Trophoblast cell (in vitro differentiated cells and primary cell): ENCODE results near the gene RASSF8.

Experiments
- DNase-seq, 2 donors: peaks; one replicate each; pipeline ENCODE4 v3.0.0-alpha.2; 2016
- H2AFZ ChIP-seq: 2 replicates; pipeline ENCODE4 v1.6.1; 2013; ENCODE audit warnings: low read length, moderate library complexity, mild to moderate bottlenecking; ENCODE audit not compliant: insufficient read depth, poor library complexity
- H2AK5ac ChIP-seq: 2 replicates; pipeline ENCODE4 v1.6.1; 2013; ENCODE audit warnings: mild to moderate bottlenecking, low read length
- H2BK120ac ChIP-seq: 2 replicates; pipeline ENCODE4 v1.6.1; 2013; ENCODE audit warnings: low read length, mild to moderate bottlenecking, moderate library complexity; ENCODE audit not compliant: insufficient read depth, poor library complexity
- H2BK12ac ChIP-seq: 2 replicates; pipeline ENCODE4 v1.6.1; 2013; ENCODE audit warnings: mild to moderate bottlenecking, low read length, moderate library complexity
- H2BK5ac ChIP-seq: 2 replicates; pipeline ENCODE4 v1.6.1; 2013; ENCODE audit warnings: low read length, low read depth, moderate library complexity, mild to moderate bottlenecking; ENCODE audit not compliant: poor library complexity
- H3K14ac ChIP-seq: 2 replicates; pipeline ENCODE4 v1.6.1; 2013; ENCODE audit warnings: mild to moderate bottlenecking, low read length
- H3K18ac ChIP-seq: 2 replicates; pipeline ENCODE4 v1.6.1; 2013; ENCODE audit warnings: mild to moderate bottlenecking, low read length
- H3K23ac ChIP-seq: 2 replicates; pipeline ENCODE4 v1.6.1; 2013; ENCODE audit warnings: low read length
- H3K27ac ChIP-seq: 2 replicates; pipeline ENCODE4 v1.5.1; 2013; ENCODE audit warnings: low read depth, mild to moderate bottlenecking, inconsistent platforms, low read length, moderate library complexity
- H3K27me3 ChIP-seq: 2 replicates; pipeline ENCODE4 v1.6.1; 2013; ENCODE audit warnings: inconsistent platforms, mild to moderate bottlenecking, low read length, moderate library complexity; ENCODE audit not compliant: insufficient read depth
- H3K36me3 ChIP-seq, 2 experiments: 1 replicate in 1 of 2; 2 replicates in 1 of 2; pipeline ENCODE4 v1.6.1; 2013; ENCODE audit warnings: low read length in 2 of 2, mild to moderate bottlenecking in 2 of 2, moderate library complexity in 1 of 2; ENCODE audit not compliant: insufficient read depth in 2 of 2, control insufficient read depth in 1 of 2
- H3K4ac ChIP-seq: 2 replicates; pipeline ENCODE4 v1.6.1; 2013; ENCODE audit warnings: low read depth, mild to moderate bottlenecking, low read length, moderate library complexity
- H3K4me1 ChIP-seq, 2 experiments: 1 replicate in 1 of 2; 2 replicates in 1 of 2; pipeline ENCODE4 v1.6.1; 2013; ENCODE audit warnings: low read length in 2 of 2, mild to moderate bottlenecking in 2 of 2, moderate library complexity in 1 of 2; ENCODE audit not compliant: insufficient read depth in 2 of 2, control insufficient read depth in 1 of 2
- H3K4me2 ChIP-seq: 2 replicates; pipeline ENCODE4 v1.6.1; 2013; ENCODE audit warnings: inconsistent platforms, mild to moderate bottlenecking, low read length, moderate library complexity
- H3K4me3 ChIP-seq: 2 replicates; pipeline ENCODE4 v1.5.1; 2013; ENCODE audit warnings: mild to moderate bottlenecking, low read depth, low read length, inconsistent platforms
- H3K79me1 ChIP-seq: one replicate; pipeline ENCODE4 v1.6.1; 2013; ENCODE audit warnings: low read length
- H3K79me2 ChIP-seq: 2 replicates; pipeline ENCODE4 v1.6.1; 2013; ENCODE audit warnings: low read length, mild to moderate bottlenecking; ENCODE audit not compliant: control insufficient read depth, insufficient read depth, poor library complexity
- H3K9ac ChIP-seq: 2 replicates; pipeline ENCODE4 v1.6.1; 2013; ENCODE audit warnings: mild to moderate bottlenecking, low read length
- H3K9me3 ChIP-seq: 2 replicates; pipeline ENCODE4 v1.6.1; 2013; ENCODE audit warnings: low read depth, mild to moderate bottlenecking, control low read depth, inconsistent platforms, low read length; ENCODE audit not compliant: insufficient read depth
- H4K12ac ChIP-seq: 2 replicates; pipeline ENCODE4 v1.6.1; 2013; ENCODE audit warnings: low read depth, mild to moderate bottlenecking, low read length, moderate library complexity
- H4K8ac ChIP-seq: 2 replicates; pipeline ENCODE4 v1.6.1; 2013; ENCODE audit warnings: low read depth, mild to moderate bottlenecking, low read length, moderate library complexity
- H4K91ac ChIP-seq: one replicate; pipeline ENCODE4 v1.6.1; 2013; ENCODE audit warnings: low read depth, mild to moderate bottlenecking, low read length, moderate library complexity
- WGBS: extraction: QIAGEN DNeasy Blood & Tissue Kit; methylation state at CpG from one replicate; pipeline ENCODE4 v1.1.7; 2013; ENCODE audit warnings: missing lambda C conversion rate; ENCODE audit not compliant: insufficient read length, insufficient coverage; ENCODE audit errors: extremely low coverage; 5-methylcytosine and 5-hydroxymethylcytosine counted together

The RASSF8 gene

GRCh38 chr12:26042645-26043044 lies 84.2 kb downstream of the RASSF8 start:
- H3K4me3 ChIP-seq: no peak overlapping the region
- H3K9ac ChIP-seq: no peak overlapping the region
- H4K91ac ChIP-seq: no peak overlapping the region
- no peak overlapping the region for H4K12ac ChIP-seq
- H3K79me2 ChIP-seq: no peaks in the 10 kb centered on the region
- no CpG with 5 or more reads among the region's 2 CpGs for WGBS
- H2AFZ ChIP-seq: no peak overlapping the region
- H2BK5ac ChIP-seq: no peak overlapping the region
- no peak overlapping the region for H2BK12ac ChIP-seq
- no peaks in the 10 kb centered on the region for H3K9me3 ChIP-seq
- no peak overlapping the region for H3K27ac ChIP-seq
- DNase-seq: no peak
- no peak overlapping the region for H3K14ac ChIP-seq
- H2BK120ac ChIP-seq: no peak overlapping the region
- no peak overlapping the region for H3K23ac ChIP-seq
- no peaks in the 10 kb centered on the region for H3K27me3 ChIP-seq
- H3K36me3 ChIP-seq: no peaks in the 10 kb centered on the region
- no peak overlapping the region for H2AK5ac ChIP-seq
- no peak overlapping the region for H4K8ac ChIP-seq
- H3K4me2 ChIP-seq: no peak overlapping the region
- H3K4me1 ChIP-seq: peaks cover 2 to 14% of the 10 kb centered on the region in 2 experiments
- no peak overlapping the region for H3K4ac ChIP-seq
- H3K79me1 ChIP-seq: no peaks in the 10 kb centered on the region
- no peak overlapping the region for H3K18ac ChIP-seq

GRCh38 chr12:26043135-26044006 lies 84.9 kb downstream of the RASSF8 start:
- Histone ChIP-seq H3K9ac (no peak overlapping the region), H3K4me1 (peaks cover 4 to 15% of the 10 kb centered on the region in 2 experiments), H3K27me3 (no peaks in the 10 kb centered on the region), H3K18ac (no peak overlapping the region), H2AK5ac (no peak overlapping the region), H3K79me1 (no peaks in the 10 kb centered on the region), H4K12ac (no peak overlapping the region), H4K91ac (no peak overlapping the region), H3K36me3 (no peaks in the 10 kb centered on the region), H3K4ac (no peak overlapping the region), H3K23ac (no peak overlapping the region), H3K9me3 (no peaks in the 10 kb centered on the region), H4K8ac (no peak overlapping the region), H3K4me2 (no peak overlapping the region), H2BK12ac (no peak overlapping the region), H3K14ac (no peak overlapping the region), H3K4me3 (no peak overlapping the region), H3K27ac (no peak overlapping the region), H2AFZ (no peak overlapping the region), H3K79me2 (peaks cover 1% of the 10 kb centered on the region), H2BK120ac (no peak overlapping the region), H2BK5ac (no peak overlapping the region)
- WGBS: no CpG with 5 or more reads among the region's 10 CpGs
- DNase-seq: peak; percentile 63 to 96

GRCh38 chr12:26044007-26044394 lies 85.5 kb downstream of the RASSF8 start:
- Histone ChIP-seq H3K9ac (no peak overlapping the region), H3K79me1 (no peaks in the 10 kb centered on the region), H3K23ac (peak overlapping the region; percentile 40), H3K4ac (no peak overlapping the region), H4K91ac (no peak overlapping the region), H2BK120ac (no peak overlapping the region), H3K36me3 (no peaks in the 10 kb centered on the region), H3K4me1 (peaks cover 4 to 15% of the 10 kb centered on the region in 2 experiments), H3K4me2 (no peak overlapping the region), H3K18ac (no peak overlapping the region), H2AFZ (no peak overlapping the region), H4K12ac (no peak overlapping the region), H2BK5ac (no peak overlapping the region), H3K27ac (no peak overlapping the region), H2BK12ac (no peak overlapping the region), H2AK5ac (no peak overlapping the region), H3K14ac (no peak overlapping the region), H3K4me3 (no peak overlapping the region), H3K9me3 (no peaks in the 10 kb centered on the region), H4K8ac (no peak overlapping the region), H3K79me2 (peaks cover 2% of the 10 kb centered on the region), H3K27me3 (no peaks in the 10 kb centered on the region)
- DNase-seq: no peak

GRCh38 chr12:26044592-26044991 lies 86.1 kb downstream of the RASSF8 start:
- H4K12ac ChIP-seq: no peak overlapping the region
- peaks cover 4 to 15% of the 10 kb centered on the region in 2 experiments for H3K4me1 ChIP-seq
- H3K27me3 ChIP-seq: no peaks in the 10 kb centered on the region
- H2AFZ ChIP-seq: no peak overlapping the region
- H3K79me1 ChIP-seq: no peaks in the 10 kb centered on the region
- H3K9ac ChIP-seq: no peak overlapping the region
- peaks cover 2% of the 10 kb centered on the region for H3K79me2 ChIP-seq
- no peak overlapping the region for H2BK120ac ChIP-seq
- H4K8ac ChIP-seq: no peak overlapping the region
- no peak overlapping the region for H3K4me3 ChIP-seq
- H3K23ac ChIP-seq: no peak overlapping the region
- H2BK5ac ChIP-seq: no peak overlapping the region
- no peak overlapping the region for H2AK5ac ChIP-seq
- no peak overlapping the region for H3K18ac ChIP-seq
- H3K9me3 ChIP-seq: no peaks in the 10 kb centered on the region
- H4K91ac ChIP-seq: no peak overlapping the region
- DNase-seq: no peak
- WGBS: no CpG with 5 or more reads among the region's 1 CpG
- H2BK12ac ChIP-seq: no peak overlapping the region
- H3K36me3 ChIP-seq: no peaks in the 10 kb centered on the region
- H3K27ac ChIP-seq: no peak overlapping the region
- H3K4ac ChIP-seq: no peak overlapping the region
- no peak overlapping the region for H3K14ac ChIP-seq
- no peak overlapping the region for H3K4me2 ChIP-seq
